ENCODE measurements around the gene FAF2.
"Not testable (repeated sequence)": the region's sequence is repeated elsewhere in the genome, so short reads cannot be mapped to it uniquely, and the experiment has no call there.

Gene FAF2

DNA sequence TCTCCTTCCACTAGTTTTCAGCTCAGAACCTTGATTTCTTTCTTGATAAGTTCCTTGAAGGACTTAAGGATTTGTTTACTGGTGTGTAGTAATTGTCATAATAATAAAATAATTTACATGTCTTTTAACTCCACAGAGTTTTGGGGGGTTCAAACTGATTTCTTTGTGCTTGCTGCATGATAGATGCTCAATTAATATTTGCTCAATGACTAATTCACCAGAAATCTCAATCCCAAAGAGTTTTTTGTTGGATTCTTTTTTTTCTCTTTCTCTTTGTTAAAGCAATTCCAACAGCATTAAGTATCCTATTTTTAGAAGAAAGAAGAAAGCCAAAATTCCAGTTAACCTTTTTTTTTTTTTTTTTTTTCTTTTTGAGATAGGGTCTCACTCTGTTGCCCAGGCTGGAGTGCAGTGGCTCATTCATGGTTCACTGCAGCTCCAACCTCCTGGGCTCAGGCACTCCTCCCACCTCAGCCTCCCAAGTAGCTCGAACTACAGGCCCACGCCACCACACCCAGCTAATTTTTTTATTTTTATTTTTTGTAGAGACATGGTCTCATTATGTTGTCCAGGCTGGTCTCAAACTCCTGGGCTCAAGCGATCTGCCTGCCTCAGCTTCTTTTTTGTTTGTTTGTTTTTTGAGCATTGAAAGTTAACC, 10.8 kb downstream of the FAF2 start:
- no peak for DNase-seq (ENCODE audit: low read depth, low spot score)

DNA sequence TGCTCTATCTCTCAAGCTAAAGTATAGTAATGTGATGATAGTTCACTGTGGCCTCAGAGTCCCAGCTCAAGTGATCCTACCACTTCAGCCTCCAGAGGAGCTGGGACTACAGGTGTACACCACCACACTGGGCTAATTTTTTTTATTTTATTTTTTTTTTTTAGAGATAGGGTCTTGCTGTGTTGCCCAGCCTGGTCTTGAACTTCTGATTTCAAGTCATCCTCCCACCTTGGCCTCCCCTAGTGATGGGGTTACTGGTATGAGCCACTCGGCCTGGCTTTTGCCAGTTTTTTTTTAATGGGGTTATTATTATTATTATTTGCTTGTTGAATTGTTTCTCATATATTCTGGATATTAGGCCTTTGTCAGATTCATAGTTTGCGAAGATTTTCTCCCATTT, 13.2 kb downstream of the FAF2 start:
- no peak for DNase-seq (ENCODE audit: low read depth, low spot score)

DNA sequence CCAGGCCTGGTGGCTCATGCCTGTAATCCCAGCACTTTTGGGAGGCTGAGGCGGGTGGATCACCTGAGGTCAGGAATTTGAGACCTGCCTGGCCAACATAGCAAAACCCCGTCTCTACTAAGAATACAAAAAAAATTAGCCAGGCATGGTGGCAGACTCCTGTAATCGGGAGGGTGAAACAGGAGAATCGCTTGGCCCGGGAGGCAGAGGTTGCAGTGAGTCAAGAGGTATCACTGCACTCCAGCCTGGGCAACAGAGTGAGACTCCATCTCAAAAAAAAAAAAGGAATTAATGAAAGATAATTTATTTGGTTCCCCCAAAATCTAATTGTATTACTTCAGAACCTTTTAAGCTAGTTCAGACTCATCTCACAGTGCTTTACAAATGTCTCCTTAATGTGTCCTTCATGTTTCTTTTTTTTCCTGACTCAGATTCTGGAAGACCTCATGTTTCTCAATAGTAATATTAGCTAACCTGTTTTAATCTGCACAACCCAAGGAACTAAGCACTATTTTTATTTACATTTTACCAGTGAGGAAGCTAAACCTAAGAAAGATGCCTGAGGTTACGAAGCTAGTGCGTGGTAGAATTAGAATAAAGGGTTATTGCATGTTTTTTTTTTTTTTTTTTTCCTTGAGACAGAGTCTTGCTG, 15.1 kb downstream of the FAF2 start:
- no peak for DNase-seq (ENCODE audit: low read depth, low spot score)

- DNase-seq (ENCODE audit: low read depth, low spot score), result no peak
These were observed 18.2 kb downstream of the FAF2 start for GRCh38 chr5:176466245-176466871.

DNA sequence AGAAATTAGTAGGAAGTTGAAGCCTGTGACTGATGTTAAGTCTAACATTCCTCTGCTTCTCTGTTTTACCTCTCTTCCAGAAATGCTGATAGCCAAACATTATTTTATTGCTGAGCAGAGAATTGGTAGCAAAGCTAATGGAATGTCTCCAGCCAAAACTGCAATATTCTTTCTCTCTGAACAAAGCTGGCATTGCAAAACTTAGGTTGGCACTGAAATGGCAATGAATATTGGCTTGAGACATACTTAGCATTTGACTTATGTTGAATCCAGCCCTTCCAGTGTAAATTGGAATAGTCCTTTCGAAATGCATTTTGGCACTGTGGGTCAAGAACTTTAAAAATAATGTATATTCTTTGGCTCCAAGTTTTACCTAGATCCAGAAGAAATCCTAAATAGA, 21.1 kb downstream of the FAF2 start:
- no peak for DNase-seq (ENCODE audit: low read depth, low spot score)

- DNase-seq (ENCODE audit: low read depth, low spot score), result no peak
These were observed 22.4 kb downstream of the FAF2 start for GRCh38 chr5:176470539-176470938.

DNA sequence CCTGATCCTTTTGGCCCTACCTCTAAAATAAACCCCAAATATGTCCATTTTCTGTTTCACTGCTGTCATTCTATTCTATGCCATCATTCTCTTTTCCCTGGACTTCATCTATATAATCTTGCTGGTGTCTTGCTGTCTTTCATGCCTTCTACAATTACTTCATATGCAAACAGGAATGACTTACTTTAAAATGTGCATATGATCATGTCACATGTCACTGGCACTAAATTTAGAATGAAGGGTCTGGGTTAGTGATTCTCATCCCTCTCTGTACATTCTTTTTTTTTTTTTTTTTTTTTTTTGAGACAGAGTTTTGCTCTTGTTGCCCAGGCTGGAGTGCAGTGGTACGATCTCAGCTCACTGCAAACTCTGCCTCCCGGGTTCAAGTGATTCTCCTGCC, 22.9 kb downstream of the FAF2 start:
- no peak for DNase-seq (ENCODE audit: low read depth, low spot score)

- DNase-seq (ENCODE audit: low read depth, low spot score), result no peak
These were observed 25.3 kb downstream of the FAF2 start for GRCh38 chr5:176473335-176474006.

DNA sequence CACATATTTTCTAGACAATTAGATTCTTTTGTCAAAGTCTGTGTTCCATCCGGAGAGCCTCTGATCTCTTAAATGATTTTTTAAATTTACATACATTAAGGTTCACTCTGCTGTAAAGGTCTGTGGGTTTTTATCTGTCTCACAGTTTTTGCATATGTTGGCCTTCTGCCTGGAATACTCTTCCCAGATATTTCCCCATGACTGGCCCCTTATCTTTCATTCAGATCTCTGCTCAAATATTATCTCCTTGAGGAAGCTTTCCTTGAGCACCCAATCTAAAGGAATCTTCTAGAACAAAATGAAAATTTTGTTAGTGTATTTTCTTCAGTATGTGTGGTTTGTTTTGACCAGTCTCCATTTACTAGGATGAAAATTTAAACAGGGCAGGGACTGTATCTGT, 26.3 kb downstream of the FAF2 start:
- DNase-seq (ENCODE audit: low read depth, low spot score), result no peak

DNA sequence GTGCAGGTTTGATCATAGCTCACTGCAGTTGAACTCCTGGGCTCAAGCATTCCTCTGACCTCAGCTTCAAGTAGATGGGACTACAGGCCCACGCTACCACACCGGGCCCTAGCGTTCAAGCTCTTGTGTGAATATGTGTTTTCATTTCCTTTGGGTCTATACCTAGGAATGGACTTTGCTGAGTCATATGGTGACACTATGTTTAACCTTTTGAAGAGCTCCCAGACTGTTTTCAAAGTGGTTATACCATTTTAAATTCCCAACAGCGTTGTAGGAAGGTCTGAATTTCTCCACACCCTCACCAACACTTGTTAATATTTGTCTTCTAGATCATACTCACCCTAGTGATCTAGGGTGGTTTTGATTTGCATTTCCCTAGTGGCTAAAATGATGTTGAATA, 33.5 kb downstream of the FAF2 start:
- no peak for DNase-seq (ENCODE audit: low read depth, low spot score)

- no peak for DNase-seq (ENCODE audit: low read depth, low spot score)
These were observed 37.0 kb downstream of the FAF2 start for GRCh38 chr5:176485176-176485575.

DNA sequence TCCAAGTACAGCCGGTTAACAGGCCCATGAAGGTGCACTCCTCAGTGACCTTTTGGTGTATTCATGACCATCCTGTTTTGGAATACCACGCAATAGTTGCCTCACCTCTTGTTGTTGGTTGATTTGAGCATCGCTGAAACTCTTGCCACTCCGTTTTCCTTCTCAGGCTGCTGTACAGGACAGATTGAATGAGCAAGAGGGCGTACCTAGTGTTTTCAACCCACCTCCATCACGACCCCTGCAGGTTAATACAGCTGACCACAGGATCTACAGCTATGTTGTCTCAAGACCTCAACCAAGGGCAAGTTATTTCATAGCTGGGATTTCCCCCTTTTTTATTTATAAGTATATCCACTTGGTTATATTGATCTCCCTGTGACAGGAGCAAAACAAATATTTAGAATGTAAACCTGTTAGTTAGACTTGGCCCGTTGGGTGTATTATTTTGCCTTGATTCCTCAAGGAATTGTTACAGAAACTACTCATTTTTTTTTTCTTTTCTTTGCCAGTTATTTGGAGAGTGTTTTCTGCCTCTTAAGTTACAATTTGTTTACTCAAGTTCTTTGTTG, 38.1 kb downstream of the FAF2 start:
- no peak for DNase-seq (ENCODE audit: low read depth, low spot score)

GRCh38 chr5:176487160-176487559, 39.0 kb downstream of the FAF2 start:
- DNase-seq (ENCODE audit: low read depth, low spot score), result not testable (repeated sequence)

DNA sequence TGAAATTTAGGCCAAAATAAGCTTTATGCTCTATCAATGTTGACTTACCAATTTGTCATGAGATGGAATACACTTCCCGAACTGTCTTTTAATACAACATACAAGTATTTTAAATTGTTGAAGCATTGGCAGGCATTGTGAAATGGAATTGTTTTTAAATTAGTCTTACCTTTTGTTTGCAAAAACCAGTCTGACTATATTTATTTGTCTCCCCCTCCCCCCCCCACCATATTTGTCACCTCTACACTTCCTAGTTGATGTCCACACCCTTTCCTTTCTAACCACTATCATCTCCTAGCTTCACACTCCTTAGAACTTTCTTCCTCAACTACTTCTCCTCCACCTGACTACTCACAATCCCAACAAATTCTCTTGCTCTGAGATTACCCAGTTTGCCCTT, 40.9 kb downstream of the FAF2 start:
- DNase-seq (ENCODE audit: low read depth, low spot score), result no peak

- no peak for DNase-seq (ENCODE audit: low read depth, low spot score)
These were observed 42.1 kb downstream of the FAF2 start for GRCh38 chr5:176490301-176490700.

- DNase-seq (ENCODE audit: low read depth, low spot score), result no peak
These were observed 42.9 kb downstream of the FAF2 start for GRCh38 chr5:176491101-176491502.

DNA sequence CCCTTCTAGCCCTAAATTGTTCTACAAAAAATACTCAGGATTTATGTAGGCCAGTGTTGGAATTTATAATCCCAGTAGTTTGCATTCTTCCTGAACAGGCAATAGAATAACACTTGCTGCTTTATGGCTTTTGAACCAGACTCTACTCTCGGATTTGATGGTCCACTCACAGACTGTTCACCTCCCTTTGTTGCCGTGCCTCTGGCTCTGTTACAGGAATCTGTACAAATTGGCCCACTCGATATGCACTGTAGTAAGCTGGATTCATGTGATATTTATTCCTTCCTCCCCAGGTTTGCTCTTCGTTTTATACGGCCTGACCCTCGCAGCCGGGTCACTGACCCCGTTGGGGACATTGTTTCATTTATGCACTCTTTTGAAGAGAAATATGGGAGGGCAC, 43.7 kb downstream of the FAF2 start:
- DNase-seq (ENCODE audit: low read depth, low spot score), result no peak

GRCh38 chr5:176492431-176492830, 44.2 kb downstream of the FAF2 start:
- no peak for DNase-seq (ENCODE audit: low read depth, low spot score)

- no peak for DNase-seq (ENCODE audit: low read depth, low spot score)
These were observed 49.7 kb downstream of the FAF2 start for GRCh38 chr5:176497852-176498251.

DNA sequence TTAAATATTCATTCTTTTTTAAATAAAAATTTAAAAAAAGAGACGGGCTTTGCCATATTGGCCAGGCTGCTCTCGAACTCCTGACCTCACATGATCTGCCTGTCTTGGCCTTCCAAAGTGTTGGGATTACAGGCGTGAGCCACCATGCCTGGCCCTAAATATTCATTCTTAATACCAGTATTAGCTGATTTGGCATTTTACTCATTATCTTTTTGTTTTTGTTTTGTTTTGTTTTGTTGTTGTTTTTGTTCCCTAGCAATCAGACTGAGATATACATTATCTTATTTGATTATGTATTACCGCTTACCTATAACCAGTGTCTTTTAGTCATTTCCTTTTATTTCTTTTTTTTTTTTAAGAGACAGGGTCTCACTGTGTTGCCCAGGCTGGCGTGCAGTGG, 51.1 kb downstream of the FAF2 start:
- DNase-seq (ENCODE audit: low read depth, low spot score), result no peak

- DNase-seq (ENCODE audit: low read depth, low spot score), result no peak
These were observed 52.3 kb downstream of the FAF2 start for GRCh38 chr5:176500511-176500910.

GRCh38 chr5:176501333-176501732, 53.1 kb downstream of the FAF2 start:
- DNase-seq (ENCODE audit: low read depth, low spot score), result no peak

Data from iPS DF 19.7 (cell line).